Heart left ventricle (tissue), 13 donors: ENCODE measurements around the gene RSPO4.

Experiments
- POLR2A ChIP-seq, 2 donors: fragments of 450-650 bp; IDR thresholded peaks; one replicate each; pipeline ENCODE4 v1.6.1; 2017; ENCODE audit warnings: antibody characterized with exemption in 2 of 2, mild to moderate bottlenecking in 2 of 2, moderate library complexity in 2 of 2
- TF ChIP-seq, protein P1 (sequence below), 12 donors: fragments of 200-600 bp; sonication (generic) in 4 of 12; IDR thresholded peaks; one replicate each; pipeline versions ENCODE4 v1.5.0 to v1.8.0; 2018 to 2022; ENCODE audit warnings: antibody characterized with exemption in 12 of 12, mild to moderate bottlenecking in 5 of 12
- donor health status: ischemic (EF 13 %, LVEDD 7.1; RV severe dilation, severe dysfunction).
- donor health status: DM: no; HTN: yes; CAD: no.
- donor health status: DM: no; HTN: no; CAD: no.
- donor health status: ischemic (EF 25% LVEDD 6.9; RV normal size, moderate dysfunction).
- donor health status: ischemic (EF 25% LVEDD 5.7; RV mildly dilated, moderate dysfunction).
- donor health status: ischemic (EF 35%, LVEDD 5.7; RV mildly dilated, moderate dysfunction).
- donor health status: nonischemic (EF 11% LVEDD 7.7; RV severe dilation, severe dysfunction).
- donor health status: DM: yes; HTN: yes; CAD: no.
- donor health status: PGD.
- donor health status: ischemic (EF 29% LVEDD 5.4; RV normal size, mild dysfunction).
- donor health status: nonischemic (EF 23%, LVEDD 6.1; RV moderate dilation, normal function).

DNA sequence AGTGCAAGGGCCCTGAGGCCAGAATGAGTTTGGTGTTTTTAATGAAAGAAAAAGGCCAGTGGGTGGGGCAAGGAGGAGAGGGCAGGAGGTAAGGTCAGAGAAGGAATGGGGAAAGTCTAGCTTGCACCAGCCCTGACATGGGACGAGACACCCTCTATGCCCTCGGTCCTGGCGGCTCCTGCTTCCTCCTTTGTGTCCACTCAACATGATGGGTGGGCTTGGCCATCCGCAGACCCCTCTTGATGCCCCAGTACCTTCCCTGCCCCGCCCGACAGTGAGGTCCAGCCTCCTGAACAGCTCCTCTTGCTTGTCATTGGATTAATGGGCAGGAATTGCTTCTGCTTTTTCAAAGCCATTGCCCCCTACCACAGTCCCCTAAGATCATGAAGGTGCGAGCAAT lies 52.4 kb downstream of the RSPO4 start:
- TF ChIP-seq, protein P1, sequence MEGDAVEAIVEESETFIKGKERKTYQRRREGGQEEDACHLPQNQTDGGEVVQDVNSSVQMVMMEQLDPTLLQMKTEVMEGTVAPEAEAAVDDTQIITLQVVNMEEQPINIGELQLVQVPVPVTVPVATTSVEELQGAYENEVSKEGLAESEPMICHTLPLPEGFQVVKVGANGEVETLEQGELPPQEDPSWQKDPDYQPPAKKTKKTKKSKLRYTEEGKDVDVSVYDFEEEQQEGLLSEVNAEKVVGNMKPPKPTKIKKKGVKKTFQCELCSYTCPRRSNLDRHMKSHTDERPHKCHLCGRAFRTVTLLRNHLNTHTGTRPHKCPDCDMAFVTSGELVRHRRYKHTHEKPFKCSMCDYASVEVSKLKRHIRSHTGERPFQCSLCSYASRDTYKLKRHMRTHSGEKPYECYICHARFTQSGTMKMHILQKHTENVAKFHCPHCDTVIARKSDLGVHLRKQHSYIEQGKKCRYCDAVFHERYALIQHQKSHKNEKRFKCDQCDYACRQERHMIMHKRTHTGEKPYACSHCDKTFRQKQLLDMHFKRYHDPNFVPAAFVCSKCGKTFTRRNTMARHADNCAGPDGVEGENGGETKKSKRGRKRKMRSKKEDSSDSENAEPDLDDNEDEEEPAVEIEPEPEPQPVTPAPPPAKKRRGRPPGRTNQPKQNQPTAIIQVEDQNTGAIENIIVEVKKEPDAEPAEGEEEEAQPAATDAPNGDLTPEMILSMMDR (IDR thresholded peaks at IDR 0.05): no peak
- TF ChIP-seq POLR2A (IDR thresholded peaks at IDR 0.05): no peak
